ENCODE measurements around the gene SCN8A. TPM values are rescaled to one million over a fixed set of nuclear protein-coding genes. Genes with fewer than 3 reads are reported as not detected.

The SCN8A gene
- total and polyA plus RNA-seq, 8 donors, result 0.26 to 3.3 (median 1.3) TPM

- no peak overlapping the region for H3K4me3 ChIP-seq
- H3K4me1 ChIP-seq, result peaks cover 0 to 18% of the 10 kb centered on the region in 2 donors
- H3K27me3 ChIP-seq, result peaks cover 0 to 61% of the 10 kb centered on the region in 2 donors
- no peak for ATAC-seq
- TF ChIP-seq CTCF (IDR thresholded peaks at IDR 0.05), result no peak
- H3K27ac ChIP-seq, result no peak overlapping the region
- H3K36me3 ChIP-seq, result no peaks in the 10 kb centered on the region
- no peak for DNase-seq
- H3K9me3 ChIP-seq, result no peaks in the 10 kb centered on the region
- intact Hi-C loops (cut with DNase I), result no loop called here
These were observed 242.6 kb downstream of the SCN8A start for GRCh38 chr12:51833448-51834227.

DNA sequence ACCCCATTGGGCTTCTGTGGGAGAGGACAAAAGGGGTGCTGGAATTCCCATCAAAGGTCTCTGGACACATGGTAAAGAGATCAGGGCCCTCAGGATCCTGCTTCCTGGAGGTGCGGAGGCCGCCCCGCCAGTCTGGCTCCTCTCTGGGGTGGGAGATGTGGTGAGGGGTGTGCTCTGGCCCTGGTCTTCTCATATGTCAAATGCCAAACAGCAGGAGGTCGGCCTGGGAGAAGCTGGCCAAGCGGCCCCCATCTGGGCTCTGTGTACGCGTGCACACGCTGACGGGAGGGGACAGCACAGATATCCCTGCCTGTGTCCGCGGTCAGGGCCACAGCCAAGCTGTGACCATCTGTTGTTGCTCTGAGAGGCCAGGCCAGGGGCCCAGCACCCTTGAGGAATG lies 243.4 kb downstream of the SCN8A start:
- no peak for ATAC-seq
- DNase-seq, result no peak
- no peak for TF ChIP-seq CTCF (IDR thresholded peaks at IDR 0.05)

DNA sequence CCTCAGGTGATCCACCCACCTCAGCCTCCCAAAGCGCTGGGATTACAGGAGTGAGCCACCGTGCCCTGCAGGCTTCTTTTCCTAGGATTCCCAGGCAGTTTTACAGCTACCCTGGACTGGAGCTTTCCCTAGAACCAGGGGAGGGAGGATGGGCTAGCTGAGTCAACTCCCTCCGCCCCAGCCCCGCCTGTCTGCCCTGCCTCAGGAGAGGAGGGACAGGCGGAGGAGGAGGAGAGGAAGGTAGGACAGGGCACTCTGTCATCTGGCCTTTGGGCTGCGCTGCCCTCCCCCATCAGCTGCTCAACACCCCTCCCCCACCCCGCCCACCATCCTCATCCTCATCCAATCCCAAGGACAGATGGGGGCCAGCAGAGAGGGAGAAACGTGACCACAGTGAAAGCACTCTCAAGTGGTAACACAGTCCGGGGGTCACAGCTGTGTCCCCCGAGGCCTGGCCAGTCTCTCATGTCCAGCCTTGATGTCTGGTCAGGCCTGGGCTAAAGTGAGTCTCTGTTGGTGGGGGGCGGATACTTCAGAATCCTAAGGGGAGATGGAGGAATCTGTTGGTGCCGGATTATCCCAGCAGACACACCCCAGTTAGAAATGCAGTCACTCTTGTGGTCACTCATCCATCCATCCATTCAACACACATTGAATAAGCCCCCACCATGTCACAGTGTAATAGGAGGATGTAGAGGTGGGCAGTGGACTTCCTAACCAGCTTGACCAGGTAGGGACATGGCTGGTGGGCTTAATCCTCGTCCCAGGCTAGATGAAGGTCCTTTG lies 245.2 kb downstream of the SCN8A start:
- H3K27ac ChIP-seq, result no peak overlapping the region
- H3K9me3 ChIP-seq, result no peaks in the 10 kb centered on the region
- no peak overlapping the region for H3K4me3 ChIP-seq
- no peak for DNase-seq
- intact Hi-C loops (cut with DNase I), result no loop called here
- ATAC-seq, result no peak
- no peak for TF ChIP-seq CTCF (IDR thresholded peaks at IDR 0.05)
- H3K27me3 ChIP-seq, result peaks cover 0 to 55% of the 10 kb centered on the region in 2 donors
- no peaks in the 10 kb centered on the region for H3K36me3 ChIP-seq
- H3K4me1 ChIP-seq, result peaks cover 0 to 18% of the 10 kb centered on the region in 2 donors

More for the DNA sequence above, 243.4 kb downstream of the SCN8A start:
- Histone ChIP-seq H3K4me3 (no peak overlapping the region), H3K27me3 (peaks cover 0 to 55% of the 10 kb centered on the region in 2 donors), H3K9me3 (no peaks in the 10 kb centered on the region), H3K36me3 (no peaks in the 10 kb centered on the region), H3K27ac (no peak overlapping the region), H3K4me1 (peaks cover 0 to 18% of the 10 kb centered on the region in 2 donors)
- intact Hi-C loops (cut with DNase I), result no loop called here

GRCh38 chr12:51836827-51837173 lies 245.8 kb downstream of the SCN8A start:
- DNase-seq, result no peak
- peaks cover 0 to 16% of the 10 kb centered on the region in 2 donors for H3K4me1 ChIP-seq
- peaks cover 0 to 54% of the 10 kb centered on the region in 2 donors for H3K27me3 ChIP-seq
- no peaks in the 10 kb centered on the region for H3K9me3 ChIP-seq
- no peak overlapping the region for H3K27ac ChIP-seq
- H3K4me3 ChIP-seq, result no peak overlapping the region
- no peak for TF ChIP-seq CTCF (IDR thresholded peaks at IDR 0.05)
- intact Hi-C loops (cut with DNase I), result no loop called here
- ATAC-seq, result no peak
- no peaks in the 10 kb centered on the region for H3K36me3 ChIP-seq

DNA sequence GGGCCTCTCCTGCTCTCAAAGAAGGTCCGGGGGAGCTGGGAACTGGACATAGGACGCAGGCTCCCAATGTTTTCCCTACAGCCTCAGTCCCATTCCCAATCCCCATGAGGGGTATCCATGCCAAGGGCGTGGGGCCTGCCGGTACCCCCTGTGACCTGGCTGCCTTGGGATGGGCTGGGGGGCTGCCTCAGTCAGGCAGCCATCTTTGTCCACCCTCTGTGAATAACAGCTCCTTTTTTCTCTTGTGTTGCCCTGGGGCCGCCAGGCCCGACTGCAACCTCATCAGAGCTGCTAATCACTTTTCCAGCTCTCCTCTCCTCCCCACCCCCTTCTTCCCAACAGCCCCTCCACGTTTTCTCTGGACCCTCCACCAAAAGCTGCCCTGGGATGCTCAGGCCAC lies 246.3 kb downstream of the SCN8A start:
- DNase-seq, result no peak

More for the DNA sequence above, 246.3 kb downstream of the SCN8A start:
- H3K27me3 ChIP-seq, result peaks cover 0 to 54% of the 10 kb centered on the region in 2 donors
- H3K27ac ChIP-seq, result no peak overlapping the region
- no peak for ATAC-seq
- TF ChIP-seq CTCF (IDR thresholded peaks at IDR 0.05), result no peak
- intact Hi-C loops (cut with DNase I), result no loop called here
- H3K4me1 ChIP-seq, result peaks cover 0 to 12% of the 10 kb centered on the region in 2 donors
- H3K4me3 ChIP-seq, result no peak overlapping the region
- H3K36me3 ChIP-seq, result no peaks in the 10 kb centered on the region
- no peaks in the 10 kb centered on the region for H3K9me3 ChIP-seq
